Left lung (tissue), 10 donors: ENCODE results near the gene NKX2-1. TPM values are rescaled to one million over a fixed set of nuclear protein-coding genes. Genes with fewer than 3 reads are reported as not detected.

Experiments used
- ATAC-seq: fragments of 200-7000 bp; cut with Tn5 transposase; one replicate; pipeline ENCODE4 v1.9.1; 2020; ENCODE audit warnings: moderate library complexity
- DNase-seq, 4 donors: peaks; one replicate each; pipeline ENCODE4 v3.0.0-alpha.2; 2013 to 2020
- H3K27ac ChIP-seq, 2 donors: fragments of 200-600 bp; sonication (generic) in 1 of 2; one replicate each; pipeline versions ENCODE4 v1.5.0 to v1.8.0; 2020 to 2021
- H3K27me3 ChIP-seq, 2 donors: fragments of 200-600 bp; sonication (generic) in 1 of 2; one replicate each; pipeline versions ENCODE4 v1.5.0 to v1.8.0; 2020 to 2021
- H3K36me3 ChIP-seq, 2 donors: fragments of 200-600 bp; sonication (generic) in 1 of 2; one replicate each; pipeline versions ENCODE4 v1.5.0 to v1.8.0; 2020 to 2021
- H3K4me1 ChIP-seq, 2 donors: fragments of 200-600 bp; one replicate each; pipeline ENCODE4 v1.8.0; 2021
- H3K4me3 ChIP-seq, 2 donors: fragments of 200-600 bp; sonication (generic) in 1 of 2; one replicate each; pipeline versions ENCODE4 v1.5.0 to v1.8.0; 2020 to 2021; ENCODE audit warnings: mild to moderate bottlenecking in 1 of 2
- H3K9me3 ChIP-seq, 2 donors: fragments of 200-600 bp; sonication (generic) in 1 of 2; one replicate each; pipeline versions ENCODE4 v1.5.0 to v1.8.0; 2020 to 2021
- intact Hi-C, 2 donors: fragments of 100-400 bp; cut with DNase I; formaldehyde crosslinking; loops; one replicate each; pipeline versions ENCODE4 v1.11.2 to v1.14.2; 2022
- polyA plus RNA-seq, 6 donors: library from polyadenylated mRNA; unstranded; fragments of 120-200 nt; gene quantifications; one replicate each; pipeline ENCODE4 v1.2.1, GENCODE V29; 2013; ENCODE audit not compliant: insufficient read length in 6 of 6
- total RNA-seq, 2 donors: library from RNA; stranded (reverse); fragmentation: NEBNext Ultra II Directional; extraction: Animal tissue kit (Norgen Biotek cat#: 25700); gene quantifications; one replicate each; pipeline ENCODE4 v1.2.1, GENCODE V29; 2021
- TF ChIP-seq, protein P1 (sequence below), 2 donors: fragments of 200-600 bp; sonication (generic) in 1 of 2; IDR thresholded peaks; one replicate each; pipeline versions ENCODE4 v1.5.0 to v1.8.0; 2021; ENCODE audit warnings: antibody characterized with exemption in 2 of 2
- donor health status: DM: no; HTN: yes; CAD: no.
- donor health status: DM: no; HTN: no; CAD: no.

Gene NKX2-1
- total and polyA plus RNA-seq, 8 donors = 103 to 251 (median 140) TPM

- intact Hi-C loops = no loop called here
- no peak for ATAC-seq
Observed at GRCh38 chr14:36467332-36467731, 52.7 kb downstream of the NKX2-1 start.

More at GRCh38 chr14:36467332-36467731, 52.7 kb downstream of the NKX2-1 start:
- Histone ChIP-seq H3K4me3 (no peak overlapping the region), H3K27me3 (no peaks in the 10 kb centered on the region), H3K9me3 (no peaks in the 10 kb centered on the region), H3K4me1 (no peaks in the 10 kb centered on the region), H3K36me3 (no peaks in the 10 kb centered on the region), H3K27ac (no peak overlapping the region)
- no peak for DNase-seq
- TF ChIP-seq, protein P1, sequence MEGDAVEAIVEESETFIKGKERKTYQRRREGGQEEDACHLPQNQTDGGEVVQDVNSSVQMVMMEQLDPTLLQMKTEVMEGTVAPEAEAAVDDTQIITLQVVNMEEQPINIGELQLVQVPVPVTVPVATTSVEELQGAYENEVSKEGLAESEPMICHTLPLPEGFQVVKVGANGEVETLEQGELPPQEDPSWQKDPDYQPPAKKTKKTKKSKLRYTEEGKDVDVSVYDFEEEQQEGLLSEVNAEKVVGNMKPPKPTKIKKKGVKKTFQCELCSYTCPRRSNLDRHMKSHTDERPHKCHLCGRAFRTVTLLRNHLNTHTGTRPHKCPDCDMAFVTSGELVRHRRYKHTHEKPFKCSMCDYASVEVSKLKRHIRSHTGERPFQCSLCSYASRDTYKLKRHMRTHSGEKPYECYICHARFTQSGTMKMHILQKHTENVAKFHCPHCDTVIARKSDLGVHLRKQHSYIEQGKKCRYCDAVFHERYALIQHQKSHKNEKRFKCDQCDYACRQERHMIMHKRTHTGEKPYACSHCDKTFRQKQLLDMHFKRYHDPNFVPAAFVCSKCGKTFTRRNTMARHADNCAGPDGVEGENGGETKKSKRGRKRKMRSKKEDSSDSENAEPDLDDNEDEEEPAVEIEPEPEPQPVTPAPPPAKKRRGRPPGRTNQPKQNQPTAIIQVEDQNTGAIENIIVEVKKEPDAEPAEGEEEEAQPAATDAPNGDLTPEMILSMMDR (IDR thresholded peaks at IDR 0.05) = no peak

Other genes with a start within 250 kb of the NKX2-1 start
- gene MBIP, start 199.6 kb downstream of the NKX2-1 start, total RNA-seq = 100 to 1,000 TPM in 1 of 2 donors, 10 to 100 TPM in 1; 85.1 to 140 TPM
- gene MBIP, start 199.6 kb downstream of the NKX2-1 start, polyA plus RNA-seq = 100 to 1,000 TPM; 140 to 188 (median 160) TPM
- 1 to 10 TPM in 1 of 2 donors, under 1 TPM in 1; 0.73 to 1.6 TPM for gene NKX2-8, start 62.4 kb upstream of the NKX2-1 start, total RNA-seq
- under 1 TPM in 2 of 6 donors, not detected in 4; 0.15 to 0.23 TPM for gene NKX2-8, start 62.4 kb upstream of the NKX2-1 start, polyA plus RNA-seq
- gene PAX9, start 141.6 kb upstream of the NKX2-1 start, total RNA-seq = 1 to 10 TPM in 1 of 2 donors, under 1 TPM in 1; 0.35 to 1.4 TPM
- under 1 TPM; 0.37 to 0.70 (median 0.51) TPM for gene PAX9, start 141.6 kb upstream of the NKX2-1 start, polyA plus RNA-seq